ENCODE results near the gene ICAM2.
"Not testable (repeated sequence)": the region's sequence is repeated elsewhere in the genome, so short reads cannot be mapped to it uniquely, and the experiment has no call there.

Gene ICAM2

DNA sequence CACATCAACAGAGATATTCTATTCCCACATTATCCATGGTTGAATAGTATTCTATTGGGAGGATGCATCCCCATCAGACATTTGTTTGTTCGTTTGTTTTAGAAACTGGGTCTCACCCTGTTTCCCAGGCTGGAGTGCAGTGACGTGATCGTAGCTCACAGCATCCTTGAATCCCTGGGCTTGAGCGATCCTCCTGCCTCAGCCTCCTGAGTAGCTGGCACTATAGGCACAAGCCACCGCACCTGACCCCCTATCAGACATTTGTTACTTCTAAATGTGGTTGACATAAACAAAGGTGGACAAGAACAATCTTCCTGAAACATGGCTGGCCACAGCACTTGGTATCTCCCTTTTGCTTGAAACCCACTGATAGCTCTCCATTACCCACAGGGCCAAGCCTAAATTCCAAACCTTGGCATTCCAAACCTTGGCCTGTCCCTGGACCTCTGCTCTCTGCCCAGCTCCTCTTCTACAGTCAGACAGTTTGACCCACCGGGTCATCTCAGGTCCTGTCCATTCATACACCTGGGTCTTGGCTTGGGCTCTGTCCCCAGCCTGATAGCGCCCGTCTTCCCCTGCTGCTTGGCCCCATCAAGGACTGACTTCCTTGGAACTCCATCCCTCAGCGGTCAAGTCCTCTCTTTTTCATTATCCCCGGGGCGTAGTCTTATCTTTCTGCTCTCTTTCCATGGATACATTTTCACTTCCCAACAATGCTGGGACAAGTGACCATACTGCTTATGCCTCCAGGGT, 23.8 kb downstream of the ICAM2 start:
- DNase-seq = no peak

DNA sequence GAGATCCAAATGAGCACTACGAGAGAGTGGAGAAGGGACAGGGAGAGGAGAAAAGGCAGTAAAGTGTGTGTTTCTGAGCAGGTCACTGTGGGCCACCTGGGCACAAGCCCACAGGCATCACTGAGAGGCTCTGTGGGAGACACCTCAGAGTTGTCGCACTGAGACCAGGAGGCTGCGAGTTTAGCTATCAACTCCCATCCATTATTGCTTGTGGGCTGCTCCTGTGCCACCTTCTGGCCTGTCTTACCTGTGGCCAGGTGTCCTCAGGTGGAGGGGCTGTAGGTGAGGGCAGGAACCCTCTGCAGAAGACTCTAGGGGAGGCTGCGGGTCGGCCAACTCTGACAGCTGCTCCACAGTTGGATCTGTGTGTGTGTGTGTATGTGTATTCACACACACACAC, 24.8 kb downstream of the ICAM2 start:
- DNase-seq = no peak

DNA sequence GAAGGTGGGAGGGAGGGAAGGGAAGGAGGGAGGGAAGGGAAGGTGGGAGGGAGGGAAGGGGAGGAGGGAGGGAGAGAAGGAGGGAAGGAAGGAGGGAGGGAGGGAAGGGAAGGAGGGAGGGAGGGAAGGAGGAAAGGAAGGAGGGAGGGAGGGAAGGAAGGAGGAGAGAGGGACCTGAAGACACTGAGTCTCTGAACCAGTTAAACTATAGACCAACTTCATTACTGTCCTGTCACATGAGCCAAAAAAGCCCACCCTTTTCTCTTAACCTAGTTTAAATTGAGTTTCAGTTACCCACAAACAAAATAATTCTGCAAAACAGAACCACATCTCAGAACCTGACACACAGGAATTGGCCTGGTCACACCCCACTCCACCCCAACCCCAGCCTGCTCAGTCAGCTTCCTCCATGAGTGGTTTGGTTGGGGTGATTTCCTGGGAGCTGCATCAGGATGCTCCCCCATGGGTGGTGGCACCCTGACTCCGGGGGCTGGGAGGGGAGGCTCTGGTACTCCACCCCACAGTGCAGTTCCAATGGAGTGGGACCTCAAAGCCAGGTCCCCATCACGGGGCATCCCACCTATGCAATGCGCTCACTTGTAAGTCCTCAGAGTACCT, 27.0 kb downstream of the ICAM2 start:
- no peak for DNase-seq

DNA sequence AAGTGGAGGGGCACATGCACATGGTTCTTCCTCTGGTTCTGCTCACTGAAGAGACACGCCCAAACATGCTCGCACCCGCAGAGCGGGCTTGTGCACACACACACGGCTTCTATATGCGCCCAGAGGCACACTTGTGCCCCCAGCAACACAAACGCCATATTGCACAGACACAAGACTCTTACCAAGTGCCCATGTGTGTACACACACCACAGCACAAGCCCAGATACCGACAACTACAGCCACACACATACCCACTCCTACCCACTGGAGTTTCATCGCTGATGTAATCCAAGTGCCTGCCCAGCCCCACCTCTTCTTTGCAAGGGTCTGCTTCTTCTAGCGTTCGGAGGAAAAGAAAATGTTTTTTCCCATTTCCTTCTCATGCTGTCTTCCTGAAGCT, 28.8 kb downstream of the ICAM2 start:
- DNase-seq = no peak

DNA sequence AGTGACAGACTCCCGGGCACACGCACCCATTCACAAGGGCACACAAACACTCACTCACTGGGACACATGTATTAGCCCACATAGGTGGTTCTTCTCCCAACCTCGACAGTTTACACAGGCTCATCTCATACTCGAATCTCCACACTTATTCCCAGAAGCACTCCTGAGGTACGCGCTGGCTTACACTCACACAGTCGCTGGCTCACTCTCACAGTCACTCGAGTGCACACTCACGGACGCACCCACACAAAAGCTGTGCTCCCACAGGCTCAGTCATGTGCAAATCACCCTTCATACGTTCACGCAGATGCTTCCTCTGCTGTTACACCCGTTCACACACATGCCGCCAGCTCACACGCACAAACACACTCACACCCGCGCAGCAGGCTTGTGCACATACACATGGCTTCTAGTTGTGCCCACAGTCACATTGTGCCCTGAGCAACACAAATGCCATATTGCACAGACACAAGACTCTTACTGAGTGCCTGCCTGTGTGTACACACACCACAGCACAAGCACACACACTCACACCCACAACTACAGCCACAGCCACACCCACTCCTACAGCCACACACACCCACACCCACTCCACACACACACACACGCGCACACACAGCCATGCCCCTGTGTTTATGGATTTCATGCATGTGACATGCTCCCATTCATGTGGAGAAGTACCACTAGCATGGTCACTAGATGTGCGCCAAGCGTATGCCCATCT, 30.6 kb downstream of the ICAM2 start:
- no peak for DNase-seq

DNA sequence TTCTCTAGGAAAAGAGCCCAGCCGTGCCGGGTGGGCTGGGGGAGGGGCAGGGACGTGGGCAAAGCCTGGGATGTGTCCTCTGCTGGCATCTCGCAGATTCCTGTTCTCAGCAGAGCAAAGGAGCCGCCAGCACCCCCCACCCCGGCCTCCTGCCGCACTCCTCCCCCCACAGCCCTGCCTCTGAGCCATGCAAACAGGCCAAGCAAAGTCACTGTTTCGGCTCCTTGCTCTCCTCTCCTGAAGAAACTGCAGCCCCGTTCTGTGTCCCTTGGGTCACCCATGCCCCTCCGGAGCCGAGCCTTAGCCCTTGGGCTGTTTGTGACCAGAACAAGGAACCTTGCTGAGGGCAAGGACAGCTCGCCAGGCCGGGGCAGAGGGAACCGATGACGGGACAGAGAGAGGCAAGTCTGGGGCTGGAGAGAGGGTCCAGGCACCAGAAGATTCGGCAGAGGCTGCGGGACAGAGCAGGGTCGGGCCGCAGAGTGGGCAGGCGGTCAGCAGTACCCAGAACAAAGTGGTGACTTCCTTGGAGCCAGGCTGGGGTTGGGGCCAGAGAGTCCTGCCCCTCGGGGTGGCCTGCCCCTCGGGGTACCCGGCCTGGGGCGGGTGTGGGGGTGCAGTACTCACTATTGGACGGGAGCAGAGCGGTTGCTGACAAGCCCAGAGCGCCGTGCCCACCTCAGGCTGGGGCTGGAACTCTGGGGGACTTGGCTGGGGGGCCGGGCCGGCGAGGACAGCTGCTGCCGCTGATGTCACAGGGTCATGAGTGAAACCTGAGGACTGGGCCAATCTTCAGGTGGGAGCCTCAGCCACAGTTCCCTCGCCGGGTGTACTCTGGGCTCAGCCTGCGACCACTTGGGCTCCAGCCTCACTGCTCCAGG, 31.5 kb downstream of the ICAM2 start:
- DNase-seq = peak; percentile 44

DNA sequence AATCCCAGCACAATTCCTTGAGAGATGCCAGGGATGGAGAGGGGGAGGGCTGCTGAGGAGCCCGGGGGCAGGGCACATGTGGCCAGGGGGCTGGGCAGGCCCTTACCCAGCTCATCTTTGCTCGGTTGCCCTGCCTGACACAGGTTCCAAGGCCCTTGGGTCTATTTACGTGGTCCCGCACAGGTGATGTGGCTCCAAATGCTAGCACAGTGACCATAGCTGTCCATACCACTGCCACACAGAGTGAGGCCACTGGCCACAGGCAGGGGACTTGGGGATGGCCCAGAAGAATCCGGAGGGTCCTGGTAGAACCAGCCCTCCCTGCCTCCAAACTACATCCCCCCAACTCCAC, 32.3 kb downstream of the ICAM2 start:
- DNase-seq = no peak

DNA sequence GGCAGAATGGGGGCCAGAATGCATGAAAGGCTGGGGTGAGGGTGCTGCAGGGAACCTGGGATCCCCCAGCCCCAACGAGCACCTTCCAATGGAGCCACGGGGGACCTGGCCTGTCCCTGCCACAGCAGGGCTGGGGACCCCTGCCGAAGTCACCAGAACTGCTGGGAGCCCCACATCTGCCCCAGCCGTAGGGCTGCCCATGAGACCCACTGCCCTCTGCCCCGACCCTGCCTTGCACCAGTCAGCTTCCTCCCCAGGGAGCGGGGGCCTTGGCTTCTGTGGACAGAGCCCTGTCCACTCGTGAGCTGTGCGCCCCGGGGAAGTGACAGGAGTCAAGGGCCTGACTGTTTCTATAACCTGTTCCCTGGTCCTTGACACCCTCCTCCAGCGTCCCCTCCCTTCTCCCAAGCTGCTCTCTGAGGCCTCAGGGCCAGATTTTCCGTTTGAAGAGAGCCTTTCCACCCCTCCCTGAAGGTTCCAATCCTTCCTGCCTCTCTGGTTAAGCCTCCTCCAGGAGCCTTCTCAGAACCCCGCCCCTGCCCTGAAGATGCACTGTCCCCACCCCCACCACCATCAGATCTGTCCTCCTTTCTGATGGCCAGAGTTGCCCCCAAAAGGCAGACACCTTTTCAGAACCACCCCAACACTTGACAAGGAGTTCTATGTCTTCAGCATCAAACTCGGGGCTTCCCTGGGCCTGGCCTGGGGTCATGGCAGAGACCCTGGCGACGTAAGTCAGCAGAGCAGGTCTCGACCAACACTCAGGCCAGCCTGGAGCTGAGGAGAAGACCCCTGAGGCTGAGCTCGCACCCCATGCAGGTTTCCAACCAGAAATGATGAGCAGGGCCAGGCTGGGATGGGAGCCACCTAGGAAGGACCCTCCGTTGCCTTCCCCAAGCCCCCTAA, 33.0 kb downstream of the ICAM2 start:
- DNase-seq = no peak

DNA sequence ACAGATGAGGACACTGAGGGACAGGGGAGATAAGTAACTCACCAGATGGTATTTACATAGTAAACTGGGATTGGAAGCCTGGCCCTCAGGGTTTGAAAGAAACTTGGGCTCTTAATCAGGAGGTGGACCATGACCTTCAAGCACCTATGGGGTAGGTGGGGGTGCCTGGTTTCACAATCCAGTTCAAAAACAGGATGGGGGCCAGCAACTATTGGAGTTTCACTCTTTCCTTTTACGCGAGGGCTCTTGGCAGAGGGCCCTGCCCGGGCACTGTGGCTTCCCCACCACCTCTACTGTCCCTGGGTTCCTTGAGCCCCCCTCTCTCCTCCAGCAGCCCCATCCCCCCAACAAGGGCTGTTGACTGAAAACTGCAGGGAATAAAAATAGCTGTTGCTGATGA, 33.6 kb downstream of the ICAM2 start:
- DNase-seq = no peak

DNA sequence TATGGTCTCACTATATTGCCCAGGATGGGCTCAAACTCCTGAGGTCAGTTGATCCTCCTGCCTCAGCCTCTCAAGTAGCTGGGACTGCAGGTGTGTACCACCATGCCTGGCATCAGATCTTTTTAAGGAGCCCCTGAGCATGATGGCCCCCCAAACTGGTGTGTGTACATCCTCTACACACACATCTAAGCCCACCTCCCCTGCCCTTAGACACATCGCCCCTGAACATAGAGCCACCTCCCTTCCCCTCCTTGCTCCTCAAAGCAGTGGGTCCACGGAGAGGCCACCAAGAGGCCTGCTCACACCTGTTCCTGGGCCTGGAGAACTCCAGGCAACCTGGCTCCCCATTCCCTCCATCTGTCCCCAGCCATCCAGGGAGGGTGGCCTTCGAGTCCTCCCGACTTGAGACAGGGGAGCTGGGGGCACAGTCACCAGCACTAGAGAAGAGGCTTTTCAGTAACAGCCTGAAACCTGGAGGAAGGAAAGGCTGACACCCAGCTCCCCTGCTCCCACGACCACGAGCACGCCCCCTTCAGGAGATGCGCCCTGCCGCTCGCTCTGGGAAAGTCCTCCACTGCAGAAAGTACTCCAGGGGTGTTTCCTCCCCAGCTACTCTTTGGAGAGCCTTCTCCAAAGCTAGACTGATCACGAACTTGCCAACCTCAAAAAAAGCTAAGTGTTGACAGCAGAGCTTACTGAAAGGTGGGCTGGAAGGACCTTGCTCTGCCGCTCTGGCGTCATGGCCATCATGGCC, 34.9 kb downstream of the ICAM2 start:
- no peak for DNase-seq

DNA sequence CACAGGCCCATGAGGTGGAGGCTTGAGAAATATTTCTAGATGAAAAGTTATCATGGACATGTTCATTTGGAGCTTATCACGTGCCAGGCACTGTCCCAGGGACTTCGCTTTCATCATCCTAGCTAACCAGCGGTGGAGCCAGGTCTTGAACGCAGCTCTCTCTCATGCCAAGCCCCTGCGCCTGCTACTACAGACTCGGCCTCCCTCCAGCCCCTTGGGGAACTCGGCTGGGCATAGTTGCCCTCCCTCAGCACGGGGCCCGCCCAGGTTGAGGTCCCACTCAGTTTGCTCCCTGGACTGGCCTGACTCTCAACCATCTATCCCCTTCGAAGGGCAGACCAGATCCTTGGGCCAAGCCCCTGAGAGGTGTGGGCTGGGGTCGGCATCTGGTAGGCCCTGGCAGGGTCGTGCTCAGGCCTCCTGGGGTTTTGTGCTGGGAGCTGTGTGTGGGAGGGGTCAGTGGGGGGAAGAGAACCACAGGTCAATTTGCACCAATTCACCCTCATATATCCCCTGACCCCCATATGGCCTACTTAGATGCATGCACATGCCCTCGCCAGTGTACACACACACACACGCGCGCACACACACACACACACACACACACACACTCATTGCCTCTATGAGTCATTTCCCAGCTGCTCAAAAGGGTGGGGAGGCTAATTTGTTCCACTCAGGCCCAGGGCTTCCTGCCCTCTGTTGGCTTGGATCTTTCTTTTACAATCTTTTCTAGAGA, 35.6 kb downstream of the ICAM2 start:
- no peak for DNase-seq

DNA sequence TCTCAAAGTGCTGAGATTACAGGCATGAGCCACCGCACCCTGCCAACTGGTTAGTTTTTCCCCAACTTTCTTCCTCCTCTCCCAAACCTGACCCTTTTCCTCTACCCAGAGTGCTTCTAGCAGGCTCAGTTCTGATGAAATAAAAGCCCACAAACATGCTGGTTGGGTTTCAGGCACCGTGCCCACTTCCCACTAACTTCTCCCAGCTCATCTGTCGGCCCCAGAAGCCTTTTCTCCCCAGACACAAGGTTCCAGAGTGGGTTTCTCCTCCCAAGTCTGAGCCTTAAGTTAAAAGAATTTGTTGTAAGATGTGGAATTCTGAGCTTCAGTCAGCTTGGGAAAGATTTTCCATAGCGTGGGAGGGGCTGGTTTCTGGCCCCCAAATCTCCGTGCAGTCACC, 36.2 kb downstream of the ICAM2 start:
- DNase-seq = no peak

DNA sequence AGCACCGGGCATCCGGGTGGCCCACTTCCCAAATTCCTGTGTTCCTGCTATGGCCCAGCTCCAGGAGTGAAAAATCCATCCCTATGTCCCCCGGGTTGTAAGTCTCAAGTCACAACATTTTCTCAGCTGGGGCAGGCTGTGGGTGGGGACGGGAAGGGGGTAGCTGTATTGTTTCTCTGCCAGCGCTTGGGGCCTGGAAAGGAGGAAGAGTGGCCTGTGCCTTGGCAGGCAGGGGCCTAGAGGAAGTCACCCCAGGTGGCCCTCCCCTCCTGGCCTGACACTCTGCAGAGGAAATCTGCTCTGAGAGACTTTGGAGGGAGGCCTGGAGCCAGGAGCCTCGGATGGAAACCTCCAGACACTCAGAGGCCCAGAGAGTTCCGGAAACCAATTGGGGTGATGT, 37.1 kb downstream of the ICAM2 start:
- no peak for DNase-seq

DNA sequence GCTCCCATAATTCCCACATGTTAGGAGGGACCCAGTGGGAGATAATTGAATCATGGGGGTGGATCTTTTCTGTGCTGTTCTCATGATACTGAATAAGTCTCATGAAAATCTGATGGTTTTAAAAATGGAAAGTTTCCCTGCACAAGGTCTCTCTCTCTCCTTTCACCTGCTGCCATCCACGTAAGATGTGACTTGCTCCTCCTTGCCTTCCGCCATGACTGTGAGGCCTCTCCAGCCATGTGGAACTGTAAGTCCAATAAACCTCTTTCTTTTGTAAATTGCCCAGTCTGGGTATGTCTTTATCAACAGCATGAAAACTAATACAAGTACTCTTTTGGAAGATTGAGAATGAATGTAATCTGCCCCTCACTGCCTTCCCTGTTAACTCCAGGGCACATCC, 37.8 kb downstream of the ICAM2 start:
- not testable (repeated sequence) for DNase-seq

DNA sequence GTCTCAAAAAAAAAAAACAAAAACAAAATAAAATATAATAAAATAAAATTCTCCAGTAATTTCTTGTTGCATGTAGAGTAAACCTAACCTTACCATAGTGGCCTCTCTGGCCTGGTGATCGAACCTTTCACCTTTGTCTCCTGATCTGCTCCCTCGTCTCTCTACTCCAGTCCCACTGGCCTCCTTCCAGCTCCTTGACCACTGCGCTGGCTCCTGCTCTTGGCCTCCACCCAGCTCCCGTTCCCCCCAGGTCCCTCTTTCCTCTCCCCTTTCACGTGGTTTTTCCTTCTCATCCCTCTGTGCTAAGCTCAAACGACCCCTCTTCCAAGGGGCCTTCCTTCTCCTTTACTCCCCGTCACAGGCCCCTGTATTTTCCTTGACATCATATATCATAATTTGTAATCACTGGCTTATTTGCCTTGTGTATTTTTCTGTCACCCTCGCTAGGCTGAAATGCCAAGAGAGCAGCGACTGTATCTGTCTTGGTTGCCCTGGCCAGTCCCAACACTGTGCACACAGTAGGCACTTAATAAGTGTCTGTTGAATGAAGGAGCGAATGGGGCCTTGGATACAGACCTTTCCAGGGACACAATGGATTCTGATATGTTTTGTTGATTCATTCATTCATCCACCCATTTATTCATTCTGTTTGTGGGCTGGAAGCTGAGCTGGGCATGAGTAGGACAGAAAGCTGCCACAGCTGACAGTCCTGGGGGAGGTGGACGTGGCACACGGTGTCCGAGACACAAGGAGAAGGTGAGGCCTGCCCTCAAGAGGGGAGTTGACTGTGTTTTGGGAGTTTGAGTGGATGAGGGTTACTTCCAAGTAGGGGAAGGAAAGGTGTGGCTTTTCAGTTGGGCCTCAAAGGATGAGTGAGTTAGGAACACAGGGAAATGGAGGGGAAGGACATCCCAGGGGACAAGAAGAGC, 41.9 kb downstream of the ICAM2 start:
- DNase-seq = no peak

DNA sequence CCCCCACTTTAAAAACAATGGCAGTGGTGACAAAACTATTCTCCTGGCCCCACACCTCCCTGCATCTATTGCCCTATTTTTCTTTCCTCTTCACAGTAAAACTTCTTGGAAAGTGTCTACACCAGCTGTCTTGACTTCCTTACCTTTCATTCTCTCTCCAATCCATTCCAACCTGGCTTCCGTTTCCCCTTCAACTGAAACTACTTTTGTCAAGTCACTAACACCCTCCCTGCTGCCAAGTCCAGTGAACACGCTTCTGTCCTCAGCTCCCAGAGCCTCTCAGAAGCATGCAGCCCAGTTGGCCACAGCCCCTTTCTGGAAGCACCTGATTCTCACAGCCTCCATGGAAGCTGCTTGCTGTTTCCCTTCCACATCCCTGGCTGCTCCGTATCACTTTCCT, 43.7 kb downstream of the ICAM2 start:
- DNase-seq = no peak

DNA sequence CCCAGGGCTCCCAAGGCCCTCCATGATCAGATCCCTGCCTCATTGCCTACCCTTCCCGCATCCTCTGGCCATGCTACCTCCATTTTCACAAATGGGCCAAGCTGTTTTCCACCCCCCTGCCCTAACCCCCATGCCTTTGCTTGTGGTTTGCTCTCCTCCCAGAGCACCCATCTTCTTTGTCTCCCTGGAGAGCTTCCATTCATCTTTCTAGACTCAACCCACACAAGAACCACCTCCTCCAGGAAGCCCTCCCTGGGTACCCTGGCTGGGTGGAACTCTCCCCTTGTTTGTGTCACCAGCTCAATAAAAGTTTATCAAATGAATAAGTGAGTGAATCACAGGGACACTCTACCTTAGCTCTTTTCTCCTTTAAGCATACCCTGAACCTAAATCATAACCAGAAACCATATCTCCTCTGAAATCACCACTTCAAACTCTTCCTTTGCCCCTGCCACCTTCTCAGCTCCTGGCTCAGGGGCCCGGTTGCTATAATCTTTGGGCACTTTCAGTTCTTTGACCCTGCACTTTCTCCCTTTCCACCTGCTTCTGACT, 44.8 kb downstream of the ICAM2 start:
- no peak for DNase-seq

DNA sequence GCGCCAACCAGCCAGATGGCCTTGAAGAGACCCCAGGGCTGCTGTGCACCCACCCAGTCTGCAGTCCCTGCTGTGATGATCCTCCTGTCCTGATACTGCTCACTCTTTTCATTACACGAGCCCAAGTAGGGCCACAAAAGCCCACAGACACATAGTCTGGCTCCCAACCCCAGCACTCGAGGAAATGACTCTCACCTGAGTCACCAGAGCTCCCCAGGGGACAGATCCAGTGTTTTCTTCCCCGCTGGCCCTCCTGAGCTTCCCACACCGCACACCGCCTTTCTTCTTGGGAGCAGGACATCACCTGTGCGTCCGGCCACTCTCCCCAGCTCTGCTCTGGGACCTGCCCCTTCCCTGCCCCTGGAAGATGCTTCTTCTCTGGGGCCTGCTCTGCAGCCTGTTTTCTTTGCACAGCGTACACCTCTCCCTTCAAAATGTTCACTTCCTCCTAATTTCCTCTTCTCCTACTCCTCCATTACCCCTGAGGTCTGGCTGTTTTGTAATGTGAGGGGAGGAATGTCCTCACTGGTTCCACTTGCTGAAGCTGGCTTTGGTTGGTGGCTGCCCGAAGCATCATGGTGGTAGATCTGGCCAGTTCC, 45.7 kb downstream of the ICAM2 start:
- no peak for DNase-seq

Data from retina (tissue), 1 donor.